T-helper 2 cell treated with Interferon-gamma antibody and Interleukin-4, amounts not matched to agents 100 ng/mL and 5 ng/mL, for 36 hours (primary cell): ENCODE results near the gene ITGB2. TPM values are rescaled to one million over a fixed set of nuclear protein-coding genes. Genes with fewer than 3 reads are reported as not detected.

Experiments
- intact Hi-C: fragments of 100-400 bp; cut with micrococcal nuclease; formaldehyde crosslinking; loops from one replicate; pipeline ENCODE4 v1.15.1; 2023
- total RNA-seq: library from RNA; stranded (reverse); gene quantifications from 2 replicates; pipeline ENCODE4 v1.2.3, GENCODE V29; 2022

Gene ITGB2
- total RNA-seq, 1 donor from 2014 or later = 447 TPM

- intact Hi-C loops = loop anchor here (1.0 to 5.0 kb wide), 2 partner anchors 20 to 40 kb away; partner anchors contain the start of gene PTTG1IP
These were observed 7.9 kb downstream of the ITGB2 start for GRCh38 chr21:44912506-44913412.

DNA sequence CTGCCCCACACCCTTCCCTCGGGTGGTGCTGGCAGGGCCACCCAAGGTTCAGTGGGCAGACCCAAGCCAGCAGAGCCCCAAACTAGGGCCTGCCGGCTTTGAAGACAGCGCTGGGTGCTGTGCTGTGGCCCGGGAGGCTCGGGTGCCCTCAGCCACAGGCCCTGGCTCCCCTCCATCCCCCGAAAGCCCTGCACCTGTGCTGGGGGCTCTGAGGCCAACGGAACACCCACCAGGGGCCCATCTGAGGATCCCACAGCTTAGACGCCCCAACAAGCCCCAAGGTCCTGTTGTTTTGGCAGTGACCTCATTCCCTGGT is 8.6 kb downstream of the ITGB2 start:
- intact Hi-C loops = loop anchor here (1.0 to 5.0 kb wide), 2 partner anchors 20 to 40 kb away; partner anchors contain the start of gene PTTG1IP

- intact Hi-C loops = loop anchor here (1.0 to 5.0 kb wide), 2 partner anchors 19 to 39 kb away; partner anchors contain the start of gene PTTG1IP
These were observed 9.1 kb downstream of the ITGB2 start for GRCh38 chr21:44911384-44912157.

DNA sequence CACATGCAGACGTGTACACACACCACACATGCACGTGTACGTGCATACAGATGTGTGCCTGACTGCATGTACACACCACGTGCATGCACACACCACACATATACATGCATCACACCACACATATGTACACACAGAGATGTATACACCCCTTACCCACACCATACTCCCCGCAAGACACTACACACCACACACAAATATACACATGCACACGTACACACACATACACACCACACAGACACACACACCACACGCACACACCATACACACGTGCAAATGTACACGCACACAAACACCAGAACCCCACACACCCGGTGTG is 9.7 kb downstream of the ITGB2 start:
- intact Hi-C loops = loop anchor here (5.0 kb wide), 1 partner anchor 39 kb away; the partner anchor contains the start of gene PTTG1IP

DNA sequence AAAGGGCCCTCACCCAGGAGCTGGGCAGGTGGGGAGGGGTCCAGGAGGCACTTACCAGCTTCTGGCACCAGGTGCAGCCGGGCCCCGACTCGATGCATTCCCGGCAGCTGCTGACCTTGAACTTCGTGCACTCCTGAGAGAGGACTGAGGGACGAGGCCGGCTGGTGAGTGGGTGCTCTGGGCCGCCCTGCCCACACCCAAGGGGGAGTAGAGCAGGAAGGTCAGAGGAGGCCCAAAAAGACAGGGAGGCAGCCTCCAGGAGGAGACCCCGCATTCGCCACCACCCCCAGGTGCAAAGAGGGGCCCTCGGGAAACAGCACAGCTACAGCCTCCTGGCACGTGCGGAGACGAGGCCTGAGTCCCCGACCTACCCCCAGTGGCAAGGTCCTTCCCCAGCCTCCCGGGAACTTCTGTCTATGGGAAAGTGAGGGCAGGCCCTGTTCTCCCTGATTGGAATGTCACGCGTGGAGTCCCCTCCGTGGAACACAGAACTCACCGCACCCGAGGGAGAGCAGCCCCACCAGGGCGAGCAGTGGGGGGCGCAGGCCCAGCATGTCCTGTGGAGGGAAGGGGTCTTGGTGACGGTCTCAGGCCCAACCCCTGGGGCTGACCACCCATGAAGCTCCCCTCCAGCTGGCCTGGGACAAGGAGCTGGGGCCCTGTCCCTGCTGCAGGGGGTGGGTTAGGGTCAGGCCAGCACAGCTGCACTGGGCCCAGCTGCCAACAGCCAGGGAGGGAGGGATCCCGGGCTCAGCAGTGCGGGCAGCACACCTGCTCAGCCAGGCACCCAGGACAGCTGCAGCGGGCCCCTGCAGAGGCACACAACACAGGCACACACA is 10.3 kb downstream of the ITGB2 start:
- intact Hi-C loops = loop anchor here (5.0 kb wide), 1 partner anchor 38 kb away; the partner anchor contains the start of gene PTTG1IP

DNA sequence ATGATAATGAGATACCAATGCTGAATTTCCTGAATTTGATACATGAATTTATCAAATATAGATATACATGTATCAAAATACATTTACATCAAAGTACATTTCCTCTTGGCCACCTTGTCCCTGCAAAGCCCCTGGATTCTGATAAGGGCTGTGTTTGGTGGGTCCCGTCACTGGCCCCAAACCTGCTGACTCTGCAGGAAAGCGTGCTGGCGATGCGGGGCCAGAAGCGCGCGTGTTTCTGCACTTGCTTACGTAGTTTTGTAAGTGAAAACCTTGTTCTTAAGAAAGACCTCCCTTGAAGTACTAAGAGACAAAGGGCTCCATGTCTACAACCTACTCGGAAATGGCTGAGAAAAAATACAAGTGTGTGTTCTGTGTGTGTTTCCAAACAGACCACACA is 11.0 kb downstream of the ITGB2 start:
- intact Hi-C loops = loop anchor here (5.0 kb wide), 1 partner anchor 37 kb away; the partner anchor contains the start of gene PTTG1IP

- intact Hi-C loops = no loop called here
These were observed 11.8 kb downstream of the ITGB2 start for GRCh38 chr21:44908908-44909307.

DNA sequence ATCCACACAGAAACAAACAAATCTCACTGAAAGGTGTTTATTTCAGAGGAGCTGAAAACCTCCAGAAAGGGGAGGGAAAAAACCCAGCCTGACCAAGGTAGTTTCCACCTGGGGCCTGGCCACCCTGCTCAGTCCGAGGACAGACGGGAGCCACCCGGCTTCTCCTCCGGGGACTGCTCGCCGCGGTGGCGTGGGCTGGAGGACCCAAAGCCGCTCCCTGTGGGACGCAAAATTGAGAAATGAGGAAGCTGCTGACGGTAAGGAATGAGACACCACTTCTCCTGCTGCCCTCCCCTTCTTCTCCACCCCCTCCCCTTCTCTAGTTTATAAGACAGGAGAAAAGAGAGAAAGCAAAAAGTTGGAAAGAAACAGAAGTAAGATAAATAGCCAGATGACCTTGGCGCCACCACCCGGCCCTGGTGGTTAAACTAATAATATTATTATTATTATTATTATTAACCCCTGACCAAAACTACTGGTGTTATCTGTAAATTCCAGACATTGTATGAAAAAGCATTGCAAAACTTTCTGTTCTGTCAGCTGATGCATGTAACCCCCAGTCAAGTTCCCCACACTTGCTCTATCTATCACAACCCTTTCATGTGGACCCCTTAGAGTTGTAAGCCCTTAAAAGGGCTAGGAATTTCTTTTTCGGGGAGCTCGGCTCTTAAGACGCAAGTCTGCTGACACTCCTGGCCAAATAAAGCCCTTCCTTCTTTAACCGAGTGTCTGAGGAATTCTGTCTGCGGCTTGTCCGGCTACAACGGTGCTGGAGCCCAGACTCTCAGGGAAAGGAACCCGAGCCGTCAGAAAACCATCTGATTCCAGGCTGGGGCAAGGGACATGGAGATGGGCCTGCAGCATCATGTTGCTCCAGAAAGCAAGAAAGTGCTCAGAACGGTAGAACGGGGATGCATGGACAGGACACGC is 12.5 kb downstream of the ITGB2 start:
- intact Hi-C loops = no loop called here

GRCh38 chr21:44907225-44907965 is 13.3 kb downstream of the ITGB2 start:
- intact Hi-C loops = no loop called here

- intact Hi-C loops = no loop called here
These were observed 15.0 kb downstream of the ITGB2 start for GRCh38 chr21:44905728-44906090.

DNA sequence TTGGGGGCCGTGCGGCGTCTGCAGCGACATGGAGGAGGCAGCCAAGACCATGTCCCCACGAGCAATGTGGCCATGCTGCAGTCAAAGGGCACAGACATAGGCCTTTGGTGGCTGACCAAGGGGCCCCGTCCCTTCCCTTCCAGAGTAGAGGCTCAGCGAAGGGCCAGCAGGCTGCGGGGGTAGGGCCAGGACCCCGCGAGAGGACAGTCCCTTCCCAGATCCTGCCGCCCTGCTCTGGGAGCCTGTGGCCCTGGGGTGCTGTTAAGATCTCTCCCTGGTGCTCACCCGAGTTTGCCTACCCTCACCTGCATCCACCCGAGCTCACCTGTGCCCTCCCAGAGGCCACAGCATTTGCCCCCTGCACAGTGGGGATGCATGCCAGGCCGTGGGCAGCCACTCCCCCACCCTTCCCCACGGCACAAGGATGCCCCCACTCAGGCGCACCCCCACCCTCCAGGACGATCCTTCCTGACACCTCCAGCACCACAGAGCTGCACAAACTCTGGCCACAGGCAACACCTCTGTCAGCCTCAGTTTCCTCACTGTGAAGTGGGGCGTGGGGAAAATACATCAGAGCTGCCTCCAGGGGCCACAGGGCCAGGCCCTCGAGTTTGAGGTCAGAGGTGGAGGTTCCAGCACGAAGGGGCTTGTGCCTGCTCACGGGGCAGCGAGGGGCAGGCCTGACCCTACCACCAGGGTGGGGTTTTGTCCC is 15.5 kb downstream of the ITGB2 start:
- intact Hi-C loops = no loop called here

DNA sequence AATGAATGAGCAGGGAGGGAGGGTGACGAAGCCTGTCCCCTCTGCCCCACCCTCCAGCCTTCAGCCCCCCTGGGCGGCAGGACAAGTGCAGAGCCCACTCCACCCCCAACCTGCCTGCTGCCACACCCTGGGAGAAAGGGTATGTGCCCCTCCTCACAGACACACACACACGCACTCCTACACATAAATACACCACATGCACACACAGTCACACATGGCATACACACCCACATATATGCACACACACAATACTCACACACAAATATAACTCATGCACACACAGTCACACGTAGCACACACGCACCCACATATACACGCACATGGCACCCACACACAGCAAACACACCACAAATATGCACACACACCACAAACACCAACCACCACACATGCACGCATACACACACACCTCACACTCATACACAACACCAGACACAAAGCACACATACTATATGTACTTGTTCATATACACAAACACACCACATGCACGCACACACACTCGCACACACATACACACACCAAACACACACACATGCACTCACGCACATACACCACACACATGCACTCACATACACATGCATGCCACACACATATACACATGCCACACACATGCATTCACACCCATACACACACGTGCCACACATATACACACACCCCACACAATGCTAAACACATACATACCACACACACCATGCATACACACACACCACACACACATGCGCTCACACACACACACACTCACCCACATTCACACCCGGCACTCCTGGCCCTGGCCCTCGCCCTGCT is 16.4 kb downstream of the ITGB2 start:
- intact Hi-C loops = no loop called here

GRCh38 chr21:44903689-44904088 is 17.0 kb downstream of the ITGB2 start:
- intact Hi-C loops = no loop called here

DNA sequence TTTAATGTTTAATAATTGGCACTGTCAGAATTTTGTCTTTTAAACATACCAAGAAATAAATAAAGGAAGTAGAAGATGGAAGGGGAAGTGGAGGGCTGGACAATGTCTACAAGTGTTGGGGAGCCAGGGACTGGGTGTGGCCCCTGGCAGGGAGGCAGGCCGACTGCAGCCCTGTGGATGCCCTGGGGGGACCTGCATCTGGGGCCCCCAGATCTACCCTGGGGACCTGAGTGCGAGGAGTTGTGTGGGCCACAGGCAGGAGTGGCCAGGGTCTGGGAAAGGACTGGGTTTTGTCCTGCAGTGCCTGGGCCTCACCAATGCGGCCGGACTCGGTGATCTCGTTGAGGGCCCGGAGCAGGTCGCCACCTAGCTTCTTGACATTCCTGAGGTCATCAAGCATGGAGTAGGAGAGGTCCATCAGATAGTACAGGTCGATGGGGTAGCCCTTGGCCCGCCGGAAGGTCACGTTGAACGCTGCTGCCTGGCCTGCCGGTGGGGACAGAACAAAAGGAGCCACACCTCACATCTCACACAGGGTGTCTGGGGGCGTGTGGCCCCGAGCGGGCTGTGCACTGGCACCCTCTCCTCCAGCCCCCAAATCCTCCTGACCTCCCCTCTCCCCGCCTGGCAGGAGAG is 17.5 kb downstream of the ITGB2 start:
- intact Hi-C loops = no loop called here

- intact Hi-C loops = no loop called here
These were observed 18.2 kb downstream of the ITGB2 start for GRCh38 chr21:44902268-44903049.

DNA sequence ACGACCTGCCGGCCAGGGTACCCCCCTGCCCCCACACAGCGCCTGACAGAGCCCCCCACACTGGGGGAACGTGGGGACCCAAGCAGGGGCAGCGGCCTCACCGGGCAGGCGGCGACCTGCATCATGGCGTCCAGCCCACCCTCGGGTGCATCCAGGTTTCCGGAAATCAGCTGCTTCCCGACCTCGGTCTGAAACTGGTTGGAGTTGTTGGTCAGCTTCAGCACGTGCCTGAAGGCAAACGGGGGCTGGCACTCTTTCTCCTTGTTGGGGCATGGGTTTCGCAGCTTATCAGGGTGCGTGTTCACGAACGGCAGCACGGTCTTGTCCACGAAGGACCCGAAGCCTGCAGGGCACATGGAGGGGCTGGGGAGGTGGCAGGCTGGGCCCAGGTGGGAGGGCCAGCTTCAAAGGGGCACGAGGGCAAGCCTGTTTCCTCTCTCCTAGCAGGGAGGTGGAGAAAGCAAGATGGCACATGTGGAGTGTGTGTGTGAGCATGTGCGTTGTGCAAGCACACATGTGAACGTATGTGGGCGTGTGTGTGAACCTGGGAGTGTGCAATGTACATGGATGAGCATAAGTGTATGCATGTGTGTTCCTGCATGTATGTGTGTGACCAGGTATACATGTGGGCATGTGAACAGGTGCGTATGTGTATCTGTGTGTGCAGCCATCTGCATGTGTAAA is 19.2 kb downstream of the ITGB2 start:
- intact Hi-C loops = no loop called here
